ENCODE data around the gene KBTBD2.
"Not testable (repeated sequence)": the region's sequence is repeated elsewhere in the genome, so short reads cannot be mapped to it uniquely, and the experiment has no call there.

Gene KBTBD2

DNA sequence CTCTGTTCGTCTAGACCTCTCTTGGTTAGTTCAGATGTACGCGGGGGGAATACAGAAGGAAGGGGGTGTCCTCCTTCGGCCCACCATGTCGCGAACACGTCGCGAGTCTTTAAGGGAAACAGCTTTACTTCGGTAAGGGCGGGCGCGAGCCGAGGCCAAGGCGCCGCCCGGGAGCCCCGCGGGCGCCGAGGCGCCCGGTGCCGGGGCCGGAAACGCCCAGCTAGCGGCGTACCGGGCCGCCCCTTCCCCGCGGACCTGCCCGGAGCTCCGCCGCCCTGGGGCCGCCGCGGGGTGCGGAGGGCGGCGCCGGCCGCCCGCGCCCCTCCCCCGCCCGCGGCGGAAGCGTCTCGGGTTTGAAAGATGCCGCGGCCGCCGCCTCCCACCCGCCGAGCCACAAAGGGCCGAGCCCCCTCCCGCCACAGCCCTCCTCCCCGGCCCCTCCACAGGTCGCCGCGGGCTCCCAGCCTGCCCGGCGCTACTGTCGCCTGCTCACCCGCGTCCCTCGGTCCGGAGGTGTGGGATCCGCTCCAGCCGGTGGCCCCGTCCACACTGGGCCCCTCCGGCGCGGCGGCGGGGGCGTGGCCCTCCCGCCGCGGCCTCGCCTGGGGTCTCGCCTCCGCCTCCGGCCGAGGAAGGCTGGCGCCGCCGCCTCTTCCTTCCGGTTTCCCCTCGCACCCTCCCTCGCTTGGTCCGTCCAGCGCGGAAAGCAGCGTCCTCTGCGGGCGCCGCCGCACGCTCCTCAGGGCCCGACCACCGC, at the start of gene KBTBD2:
Gene KBTBD2 (minus strand): TSS at position 718 of the 757 bp plus-strand sequence. CDS start 12,156 bp downstream, outside the sequence.
- peak in 2 of 3 experiments; percentile 58 to 63 for DNase-seq (ENCODE audit: low read depth in 3 of 3)

DNA sequence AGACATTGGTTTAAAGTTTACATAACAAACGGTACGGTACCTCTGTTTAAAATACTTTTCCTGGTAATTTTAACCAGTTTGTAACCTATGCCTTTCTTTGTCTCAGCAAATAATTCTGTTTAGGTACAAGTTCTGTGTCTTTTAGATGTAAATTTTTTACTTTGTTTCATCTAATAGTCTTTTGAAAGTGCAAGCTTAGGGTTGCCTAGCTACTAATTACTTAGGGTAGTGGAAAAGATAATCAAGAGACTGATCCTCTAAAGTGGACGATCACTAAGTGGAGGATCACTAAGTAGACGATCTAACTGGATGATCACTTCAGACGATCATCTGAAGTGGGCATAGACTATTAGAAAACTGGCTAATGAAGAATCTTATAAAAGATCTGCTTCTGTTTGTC, 49.6 kb upstream of the KBTBD2 start:
- no peak for DNase-seq (ENCODE audit: low read depth in 3 of 3)

DNA sequence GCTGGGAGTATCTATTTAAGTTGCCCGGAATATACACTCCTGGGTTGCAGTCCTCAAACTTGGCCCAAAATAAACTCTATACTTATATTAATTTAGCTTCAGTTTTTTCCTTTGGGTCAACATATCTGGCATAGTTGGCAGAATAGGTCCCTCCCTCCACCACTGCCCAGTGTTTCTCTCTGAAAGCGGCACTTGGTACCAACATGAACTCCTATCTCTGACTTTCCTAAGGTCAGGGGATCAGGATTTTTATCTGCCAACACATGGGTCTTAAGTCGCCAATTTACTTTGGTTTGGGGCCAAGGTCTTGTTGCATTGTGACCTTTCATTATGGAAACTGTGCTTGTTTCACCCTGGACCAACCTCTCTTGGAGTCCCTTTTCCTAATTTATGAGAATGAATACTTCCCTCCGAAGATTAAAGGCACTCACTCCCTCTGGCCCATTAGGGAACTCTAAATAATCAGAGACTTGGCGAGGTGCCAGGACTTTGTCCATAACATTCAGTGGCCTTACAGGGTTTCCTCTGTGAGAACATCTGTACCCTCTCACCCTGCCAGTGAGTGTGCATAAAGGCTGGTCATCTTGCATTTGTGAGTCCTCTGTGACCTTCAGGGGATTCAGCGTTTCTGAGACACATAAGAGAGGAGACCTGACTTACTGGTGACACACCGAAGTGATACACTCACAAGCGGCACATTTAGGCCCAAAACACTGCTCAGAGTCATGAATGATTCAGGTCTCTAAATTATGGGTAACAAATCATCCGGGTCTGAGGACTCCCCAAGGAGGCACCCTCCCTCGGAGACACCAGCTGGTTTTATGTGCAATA, 46.0 kb upstream of the KBTBD2 start:
- no peak for DNase-seq (ENCODE audit: low read depth in 3 of 3)

DNA sequence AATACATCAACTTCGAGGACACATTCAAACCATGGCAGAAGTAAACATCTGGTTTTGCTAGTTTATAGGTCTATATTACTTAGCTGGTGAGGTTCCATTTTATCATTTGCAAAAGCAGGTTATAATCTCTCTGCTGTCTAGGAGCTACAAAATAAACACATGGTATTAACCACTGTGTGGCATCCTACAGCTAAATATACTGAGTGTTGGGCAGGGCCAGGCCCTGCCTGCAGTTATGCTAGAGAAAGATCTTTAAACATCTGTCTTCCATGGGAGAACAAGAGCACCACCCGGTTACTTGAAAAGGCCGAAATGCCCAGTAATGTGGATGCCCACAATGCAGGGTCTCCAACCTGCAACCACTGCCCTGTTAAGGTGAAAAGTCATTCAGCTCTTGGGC, 45.1 kb upstream of the KBTBD2 start:
- no peak for DNase-seq (ENCODE audit: low read depth in 3 of 3)

DNA sequence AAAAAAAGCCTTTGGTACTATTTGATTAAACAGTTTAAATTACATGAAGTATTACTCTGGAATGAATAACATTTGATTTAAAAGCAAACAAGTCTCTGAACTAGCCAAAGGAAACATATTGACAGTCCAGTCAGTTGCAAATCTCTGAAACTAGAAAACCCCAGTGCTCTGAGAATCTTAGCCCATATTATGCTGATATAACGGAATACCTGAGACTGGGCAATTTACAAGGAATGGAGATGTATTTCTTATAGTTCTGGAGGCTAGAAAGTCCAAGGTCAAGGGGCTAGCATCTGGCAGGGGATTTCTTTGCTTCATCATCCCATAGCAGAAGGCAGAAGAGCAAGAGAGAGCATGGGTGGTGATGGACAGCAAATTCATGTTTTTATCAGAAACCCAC, 44.0 kb upstream of the KBTBD2 start:
- DNase-seq (ENCODE audit: low read depth in 3 of 3), result no peak

DNA sequence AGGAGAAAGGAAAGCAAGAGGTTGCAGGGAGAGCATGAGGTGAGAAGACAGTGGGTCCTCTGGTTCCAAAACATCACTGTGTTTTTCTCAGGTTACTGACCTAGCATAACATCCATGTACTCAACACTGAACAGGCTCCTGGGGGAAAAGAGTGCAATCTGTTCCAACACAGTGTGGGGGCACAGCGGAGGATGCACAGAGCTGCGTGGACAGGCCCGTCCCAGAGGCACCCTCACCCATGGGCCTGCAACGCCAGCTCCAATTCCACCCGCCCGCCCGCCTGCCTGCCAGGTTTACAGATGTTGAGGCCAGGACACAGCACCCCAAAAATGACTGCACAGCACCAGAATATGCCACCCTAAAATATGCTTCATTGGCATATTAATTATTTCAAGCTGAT, 38.8 kb upstream of the KBTBD2 start:
- no peak for DNase-seq (ENCODE audit: low read depth in 3 of 3)

DNA sequence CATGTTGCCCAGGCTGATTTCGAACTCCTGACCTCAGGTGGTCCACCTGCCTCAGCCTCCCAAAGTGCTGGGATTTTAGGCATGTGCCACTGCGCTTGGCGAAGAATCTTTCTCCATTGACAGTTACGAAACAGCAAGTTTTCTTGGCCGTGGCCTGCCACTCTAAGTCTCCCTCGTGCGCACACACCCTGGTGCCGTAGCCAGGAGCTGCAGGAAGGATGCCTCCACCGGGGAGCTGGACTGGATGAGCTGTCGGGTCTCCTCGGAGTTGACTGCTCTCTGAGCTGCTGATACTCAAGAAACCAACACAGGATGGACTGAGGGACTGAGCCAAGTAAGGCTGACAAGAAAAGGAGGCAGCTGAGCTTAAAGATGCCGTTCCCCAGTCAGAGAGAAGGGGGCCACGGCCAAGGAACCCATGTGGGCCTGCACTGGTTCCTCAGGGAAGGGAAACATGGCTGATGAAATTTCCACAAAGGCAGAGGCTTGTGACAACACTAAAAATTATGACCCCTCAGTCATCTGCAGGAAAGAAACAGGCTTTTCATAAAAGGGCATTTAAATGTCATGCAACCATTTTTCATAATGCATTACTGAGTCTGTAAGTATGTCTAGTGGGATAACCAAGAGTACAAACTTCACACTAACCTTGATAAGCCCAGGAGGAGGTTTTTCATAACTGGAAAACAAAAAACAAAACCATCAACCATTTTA, 38.0 kb upstream of the KBTBD2 start:
- no peak for DNase-seq (ENCODE audit: low read depth in 3 of 3)

DNA sequence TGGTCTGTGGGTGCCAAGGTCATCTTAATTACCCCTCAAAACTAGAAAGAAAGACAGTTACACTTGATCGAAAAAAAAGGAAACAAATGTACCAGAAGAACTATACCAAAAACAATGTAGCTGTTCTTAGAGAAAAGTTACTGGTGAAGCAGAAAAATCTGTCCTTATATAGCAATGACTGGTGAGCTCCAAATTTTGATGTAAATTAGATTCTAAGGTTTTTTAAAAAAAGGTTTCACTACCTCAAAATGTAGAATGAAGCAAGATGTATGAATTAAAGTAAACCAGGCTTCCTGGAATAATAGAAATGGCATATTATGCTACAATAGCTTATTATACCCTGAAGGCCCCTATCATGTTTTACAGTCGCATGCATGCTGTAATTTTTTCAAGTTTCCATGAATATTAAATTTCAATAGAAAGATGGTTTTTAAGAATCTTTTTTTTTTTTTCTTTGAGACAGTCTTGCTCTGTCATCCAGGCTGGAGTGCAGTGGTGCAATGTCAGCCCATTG, 37.3 kb upstream of the KBTBD2 start:
- no peak for DNase-seq (ENCODE audit: low read depth in 3 of 3)

DNA sequence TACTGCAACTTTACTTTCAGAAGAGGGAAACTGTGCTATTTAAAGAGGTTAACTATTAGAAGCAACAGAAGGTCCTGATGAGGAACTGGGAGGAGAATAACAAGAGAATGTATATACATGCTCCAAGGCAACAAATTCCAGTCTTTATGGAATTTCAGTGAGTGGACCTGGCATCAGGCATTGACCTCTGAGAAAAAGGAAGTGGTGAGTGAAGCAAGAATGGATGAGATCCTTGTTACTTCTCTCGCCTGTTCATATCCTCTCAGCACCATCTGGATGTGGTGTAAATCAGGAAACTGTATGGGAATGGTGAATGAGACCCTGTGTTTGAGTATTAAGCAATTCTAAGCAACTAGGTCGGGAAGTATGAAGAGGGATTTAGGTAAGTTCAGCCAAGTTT, 30.3 kb upstream of the KBTBD2 start:
- no peak for DNase-seq (ENCODE audit: low read depth in 3 of 3)

DNA sequence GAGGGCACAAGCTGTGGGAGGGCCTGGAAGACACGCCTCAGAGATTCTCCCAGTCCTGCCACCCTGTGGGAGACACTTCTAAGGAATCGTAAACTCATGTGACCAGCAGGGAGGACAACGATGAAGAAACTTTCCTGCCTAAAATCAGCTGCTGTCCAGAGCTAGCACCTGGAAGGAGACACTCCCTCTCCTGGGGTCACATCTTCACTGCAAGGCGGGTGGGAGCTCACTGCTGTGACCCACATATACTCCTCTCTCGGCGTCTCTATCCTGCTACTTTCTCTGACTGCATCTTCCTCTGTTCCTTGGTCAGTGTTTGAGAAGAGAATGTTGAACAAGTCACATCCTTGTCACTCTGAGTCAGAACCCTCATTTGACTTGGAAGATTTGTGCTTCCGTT, 25.4 kb upstream of the KBTBD2 start:
- not testable (repeated sequence) for DNase-seq (ENCODE audit: low read depth in 3 of 3)

DNA sequence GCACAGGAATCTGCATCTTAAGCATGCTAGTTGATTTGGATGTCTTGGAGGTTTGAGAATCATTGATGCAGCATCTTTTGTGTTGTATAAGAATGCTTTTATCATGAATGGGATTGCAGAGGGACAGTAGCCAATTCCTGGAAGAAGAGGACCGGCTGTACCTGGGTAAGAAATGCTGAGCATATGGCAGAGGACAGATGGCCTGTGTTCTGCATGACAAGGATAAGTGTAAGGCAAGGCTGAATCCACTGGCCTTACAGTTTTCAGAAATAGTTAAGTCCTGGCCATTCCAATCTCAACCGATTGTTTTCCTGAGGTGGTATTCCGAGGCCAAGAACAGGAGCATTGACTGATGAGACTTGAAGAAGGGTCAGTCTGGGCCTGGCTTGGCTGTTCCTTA, 24.4 kb upstream of the KBTBD2 start:
- no peak for DNase-seq (ENCODE audit: low read depth in 3 of 3)

DNA sequence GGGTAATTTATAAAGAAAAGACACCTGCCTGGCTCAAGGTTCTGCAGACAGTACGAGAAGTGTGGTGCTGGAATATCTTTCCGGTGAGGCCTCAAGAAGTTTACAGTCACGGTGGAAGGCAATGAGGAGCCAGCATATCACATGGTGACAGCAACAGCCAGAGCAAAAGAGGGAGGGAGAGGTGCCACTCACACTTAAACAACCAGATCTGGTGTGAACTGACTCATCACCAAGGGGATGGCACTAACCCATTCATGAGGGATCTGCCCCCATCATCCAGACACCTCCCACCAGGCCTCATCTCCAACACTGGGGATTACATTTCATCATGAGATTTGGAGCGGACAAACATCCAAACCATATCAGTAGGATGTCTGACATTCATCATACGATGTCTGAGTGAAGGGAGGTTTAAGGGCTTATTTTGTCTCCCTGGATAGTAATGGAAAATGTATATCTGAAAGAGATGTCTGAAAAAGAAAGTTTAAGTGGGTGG, 23.5 kb upstream of the KBTBD2 start:
- DNase-seq (ENCODE audit: low read depth in 3 of 3), result no peak

DNA sequence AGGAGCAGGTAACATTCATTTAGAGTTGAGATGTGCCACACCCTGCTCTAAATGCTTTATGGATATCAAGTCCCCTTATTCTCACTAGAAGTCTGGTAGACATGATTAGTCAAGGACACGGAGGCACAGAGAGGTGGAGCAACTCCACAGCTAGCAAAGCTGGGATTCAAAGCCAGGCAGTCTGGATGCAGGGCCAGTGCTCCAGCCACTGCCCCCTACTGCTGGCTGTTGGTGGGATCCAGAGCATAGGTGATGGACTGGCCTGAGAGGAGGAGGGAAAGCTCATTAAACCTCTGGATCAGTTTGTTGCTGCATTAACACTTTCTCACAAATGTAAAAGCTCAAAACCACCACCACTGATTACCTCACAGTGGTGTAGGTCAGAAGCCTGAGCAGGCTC, 22.6 kb upstream of the KBTBD2 start:
- DNase-seq (ENCODE audit: low read depth in 3 of 3), result no peak

DNA sequence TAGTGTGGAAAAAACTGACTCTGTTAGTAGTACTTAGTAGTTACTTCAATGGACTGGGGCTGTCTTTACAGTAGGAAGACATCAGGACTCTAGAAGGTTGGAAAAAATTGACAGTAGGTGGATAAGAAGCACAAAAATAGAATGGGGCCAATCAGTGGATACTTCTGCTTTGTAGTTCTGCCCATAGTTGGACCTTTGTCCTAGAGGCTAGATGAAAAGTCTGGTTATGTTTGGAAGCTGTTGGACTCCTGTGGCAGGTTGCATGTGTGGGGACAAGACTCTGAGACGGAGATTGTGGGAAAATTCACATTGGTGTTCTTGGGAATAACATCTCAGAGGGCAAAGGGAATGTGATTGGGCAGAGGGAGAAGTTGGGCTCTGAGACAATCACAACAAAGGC, 18.6 kb upstream of the KBTBD2 start:
- DNase-seq (ENCODE audit: low read depth in 3 of 3), result no peak

DNA sequence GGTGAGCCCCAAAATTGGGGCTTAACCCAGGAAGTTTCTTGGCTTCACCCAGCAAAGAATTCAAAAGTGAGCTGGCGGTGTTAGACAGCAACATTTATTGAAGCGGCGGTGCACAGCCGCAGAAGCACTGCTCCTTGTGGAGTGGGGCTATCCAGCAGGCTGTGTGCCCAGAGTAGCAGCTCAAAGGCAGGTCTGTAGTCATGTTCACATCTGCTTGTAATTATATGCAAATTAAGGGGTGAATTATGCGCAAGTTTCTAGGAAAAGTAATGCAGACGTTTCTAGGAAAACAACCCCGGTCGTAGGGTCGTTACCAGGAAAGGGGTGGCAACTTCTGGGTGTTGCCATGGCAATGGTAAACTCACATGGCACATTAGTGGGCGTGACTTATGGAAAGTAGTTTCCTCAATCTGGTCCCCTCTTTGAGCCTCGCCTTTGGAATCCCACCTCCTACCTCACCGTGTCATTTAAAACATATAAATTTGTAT, 13.7 kb upstream of the KBTBD2 start:
- DNase-seq (ENCODE audit: low read depth in 3 of 3), result peak in 2 of 3 experiments; percentile 63 to 65

DNA sequence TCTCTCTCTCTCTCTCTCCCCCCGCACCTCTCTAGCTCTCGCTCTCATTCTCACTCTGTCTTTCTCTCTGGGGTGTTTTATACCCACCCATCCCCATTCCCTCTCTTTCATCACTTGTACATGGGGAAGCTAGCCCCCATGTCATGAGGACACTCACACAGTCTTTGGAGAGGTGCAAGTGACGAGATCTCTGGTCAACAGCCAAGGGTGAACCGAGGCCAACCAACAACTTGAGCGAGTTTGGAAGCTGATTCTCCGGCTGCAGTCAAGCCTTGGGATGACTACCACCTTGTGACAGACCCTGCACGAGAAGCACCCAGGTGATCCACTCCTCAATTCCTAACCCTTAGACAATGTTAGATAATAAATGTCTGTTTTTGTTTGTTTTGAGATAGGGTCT, 10.1 kb upstream of the KBTBD2 start:
- no peak for DNase-seq (ENCODE audit: low read depth in 3 of 3)

DNA sequence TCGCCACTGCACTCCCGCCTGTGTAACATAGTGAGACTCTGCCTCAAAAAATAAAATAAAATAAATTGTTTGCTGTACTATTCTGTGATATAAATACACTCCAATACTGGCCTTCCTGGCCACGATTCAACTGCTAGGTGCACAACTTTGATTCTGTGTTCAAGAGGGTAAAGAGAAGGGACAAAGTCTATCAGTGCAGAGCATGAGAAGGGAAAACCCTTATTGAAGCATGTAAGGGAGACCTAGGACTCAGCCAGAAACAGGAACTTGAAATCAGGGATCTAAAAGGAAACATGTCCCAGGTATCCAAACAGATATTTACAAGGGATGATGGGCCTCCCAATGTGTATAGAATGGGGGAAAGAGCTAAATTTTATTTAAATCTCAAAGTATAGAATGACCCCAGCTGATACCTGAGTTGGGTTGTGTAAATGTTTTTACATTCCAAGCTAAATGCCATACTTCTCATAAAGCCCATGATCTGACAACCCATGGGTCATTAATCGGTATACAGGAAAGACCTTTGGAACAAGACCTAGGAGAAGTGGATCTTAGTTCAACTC, 9.0 kb upstream of the KBTBD2 start:
- no peak for DNase-seq (ENCODE audit: low read depth in 3 of 3)

DNA sequence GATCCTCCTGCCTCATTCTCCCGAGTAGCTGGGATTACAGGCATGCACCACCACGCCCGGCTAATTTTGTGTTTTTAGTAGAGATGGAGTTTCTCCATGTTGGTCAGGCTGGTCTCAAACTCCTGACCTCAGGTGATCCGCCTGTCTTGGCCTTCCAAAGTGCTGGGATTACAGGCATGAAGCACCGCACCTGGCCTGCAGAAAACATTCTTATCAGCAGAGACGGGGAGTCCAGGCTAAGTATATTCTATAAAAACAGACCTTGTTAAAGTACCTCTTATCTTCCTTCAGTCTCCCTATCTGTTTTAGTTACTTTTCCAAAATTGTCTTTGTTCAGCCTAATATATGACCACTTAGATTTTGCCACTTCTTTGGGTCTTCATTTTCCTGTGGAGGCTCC, 5.8 kb upstream of the KBTBD2 start:
- not testable (repeated sequence) for DNase-seq (ENCODE audit: low read depth in 3 of 3)

DNA sequence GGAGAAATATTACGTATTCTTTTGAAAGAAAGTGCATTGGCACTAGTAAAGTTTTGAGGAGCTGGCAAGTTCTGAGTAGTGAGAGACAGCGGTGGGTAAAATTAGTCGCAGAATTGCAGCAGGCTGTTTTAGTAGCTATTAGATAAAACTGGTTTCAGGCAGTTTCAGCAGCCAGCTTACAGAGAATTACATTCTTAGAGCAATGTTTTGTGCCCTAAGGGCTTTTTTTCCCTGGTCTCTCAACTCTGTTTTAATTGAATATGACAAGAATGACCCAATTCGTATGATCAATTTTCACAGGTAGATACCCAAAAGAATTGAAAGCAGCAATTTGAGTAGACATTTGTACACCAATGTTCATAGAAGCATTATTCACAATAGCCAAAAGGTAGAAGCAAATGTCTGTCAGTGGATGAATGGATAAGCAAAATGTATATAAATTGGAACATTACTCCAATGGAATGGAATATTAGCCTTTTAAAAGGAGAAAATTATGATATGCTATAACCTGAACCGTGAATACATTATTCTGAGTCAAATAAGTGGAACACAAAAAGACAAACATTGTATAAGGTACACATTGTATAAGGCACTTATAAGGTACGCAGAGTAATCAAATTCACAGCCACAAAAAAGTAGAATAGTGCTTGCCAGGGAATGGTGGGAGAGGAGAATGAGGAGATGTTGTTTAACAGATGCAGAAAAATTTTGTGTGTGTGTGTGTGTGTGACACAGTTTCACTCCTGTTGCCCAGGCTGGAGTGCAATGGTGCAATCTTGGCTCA, 5.2 kb upstream of the KBTBD2 start:
- DNase-seq (ENCODE audit: low read depth in 3 of 3), result no peak

DNA sequence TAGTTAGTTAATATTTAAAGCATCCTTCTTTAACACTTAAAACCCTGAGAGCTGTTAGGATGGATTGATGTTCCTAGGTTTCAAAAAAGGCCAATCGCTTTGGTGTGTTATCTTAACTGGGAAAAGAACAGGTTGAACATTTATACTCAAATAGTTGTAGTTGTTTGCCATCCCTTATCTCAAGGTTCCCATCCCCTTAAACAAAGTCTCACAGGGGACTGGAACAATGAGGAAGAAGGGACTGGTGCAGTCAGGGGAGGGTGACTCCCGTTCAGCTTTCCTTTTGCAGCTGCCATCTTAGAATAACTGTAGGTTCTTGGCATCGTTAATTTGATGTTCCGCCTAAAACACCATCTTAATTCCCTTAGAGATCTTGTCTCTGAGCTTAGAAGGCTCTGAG, 2.6 kb upstream of the KBTBD2 start:
- no peak for DNase-seq (ENCODE audit: low read depth in 3 of 3)

DNA sequence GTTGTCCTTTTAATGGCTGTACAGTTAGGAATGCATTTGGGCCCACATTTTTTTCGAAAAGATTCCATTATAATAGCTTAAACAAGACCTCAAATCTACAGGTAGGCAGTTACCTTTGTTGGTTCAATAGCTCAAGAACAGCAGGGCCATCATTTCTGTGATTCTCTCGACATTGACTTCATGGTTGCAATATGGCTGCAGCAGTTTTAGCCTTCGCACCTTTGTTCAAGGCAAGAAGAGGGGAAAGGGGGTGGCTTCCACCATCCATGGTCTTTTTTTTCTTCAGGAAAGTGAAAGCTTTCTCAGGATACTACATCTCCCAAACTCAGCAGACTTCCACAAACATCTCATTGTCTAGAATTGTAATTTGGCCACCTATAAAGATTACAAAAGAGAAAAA, 2.2 kb upstream of the KBTBD2 start:
- no peak for DNase-seq (ENCODE audit: low read depth in 3 of 3)

All from stimulated activated CD4-positive, alpha-beta T cell treated with anti-CD3 and anti-CD28 coated beads, TNF-alpha, amount 100 ng/mL, for 4 hours (primary cell).